Heart left ventricle (tissue), 16 donors: ENCODE results near the gene RND3. TPM values are rescaled to one million over a fixed set of nuclear protein-coding genes. Genes with fewer than 3 reads are reported as not detected.

ENCODE experiments used
- ATAC-seq, 4 donors: fragments of 200-7000 bp; cut with Tn5 transposase; one replicate each; pipeline ENCODE4 v1.9.1; 2020 to 2022; ENCODE audit warnings: moderate library complexity in 4 of 4, mild to moderate bottlenecking in 3 of 4, moderate number of reproducible peaks in 1 of 4
- DNase-seq, 5 donors: peaks; one replicate each; pipeline ENCODE4 v3.0.0-alpha.2; 2020
- H3K27ac ChIP-seq, 12 donors: fragments of 200-600 bp; sonication (generic) in 4 of 12; one replicate each; pipeline versions ENCODE4 v1.5.0 to v1.8.0; 2016 to 2022; ENCODE audit warnings: mild to moderate bottlenecking in 2 of 12
- H3K27me3 ChIP-seq, 9 donors: fragments of 200-600 bp; sonication (generic) in 2 of 9; one replicate each; pipeline versions ENCODE4 v1.5.1 to v1.8.0; 2016 to 2022; ENCODE audit warnings: mild to moderate bottlenecking in 3 of 9
- H3K36me3 ChIP-seq, 9 donors: fragments of 200-600 bp; sonication (generic) in 2 of 9; one replicate each; pipeline versions ENCODE4 v1.5.0 to v1.8.0; 2018 to 2022; ENCODE audit warnings: mild to moderate bottlenecking in 2 of 9
- H3K4me1 ChIP-seq, 12 donors: fragments of 200-600 bp; sonication (generic) in 4 of 12; one replicate each; pipeline versions ENCODE4 v1.5.0 to v1.8.0; 2016 to 2022; ENCODE audit warnings: mild to moderate bottlenecking in 3 of 12
- H3K4me3 ChIP-seq, 12 donors: fragments of 200-600 bp; sonication (generic) in 4 of 12; one replicate each; pipeline versions ENCODE4 v1.5.0 to v1.8.0; 2017 to 2022; ENCODE audit warnings: mild to moderate bottlenecking in 9 of 12, moderate library complexity in 4 of 12
- H3K9me3 ChIP-seq, 12 donors: fragments of 200-600 bp; sonication (generic) in 4 of 12; one replicate each; pipeline versions ENCODE4 v1.5.0 to v1.8.0; 2016 to 2022; ENCODE audit warnings: mild to moderate bottlenecking in 1 of 12
- CTCF ChIP-seq, 12 donors: fragments of 200-600 bp; sonication (generic) in 4 of 12; IDR thresholded peaks; one replicate each; pipeline versions ENCODE4 v1.5.0 to v1.8.0; 2018 to 2022; ENCODE audit warnings: antibody characterized with exemption in 12 of 12, mild to moderate bottlenecking in 5 of 12
- POLR2A ChIP-seq, 2 donors: fragments of 450-650 bp; IDR thresholded peaks; one replicate each; pipeline ENCODE4 v1.6.1; 2017; ENCODE audit warnings: antibody characterized with exemption in 2 of 2, mild to moderate bottlenecking in 2 of 2, moderate library complexity in 2 of 2
- WGBS, 4 donors: extraction: QIAGEN DNeasy Blood & Tissue Kit in 2 of 4; methylation state at CpG; one replicate each; pipeline versions ENCODE4 v1.1.5 to v1.1.7; 2013 to 2018; 5-methylcytosine and 5-hydroxymethylcytosine counted together
- intact Hi-C, 10 donors: fragments of 100-400 bp; cut with DNase I; formaldehyde crosslinking; loops; one replicate each; pipeline versions ENCODE4 v1.11.1 to v1.14.2; 2022
- polyA plus RNA-seq, 2 donors: library from polyadenylated mRNA; stranded (reverse); fragments of 200-250 nt; gene quantifications; one replicate each; pipeline ENCODE4 v1.2.3, GENCODE V29; 2013
- total RNA-seq, 9 donors: library from RNA; depleted of rRNA in 2 of 9; stranded (reverse); fragments of >200 nt in 2 of 9; fragmentation: NEBNext Ultra II Directional in 3 of 9; extraction: Animal tissue kit (Norgen Biotek cat#: 25700) in 3 of 9; gene quantifications; one replicate each; pipeline versions ENCODE4 v1.1.0 to v1.2.4, GENCODE V29; 2016 to 2023
- donor health status: ischemic (EF 13 %, LVEDD 7.1; RV severe dilation, severe dysfunction).
- donor health status: healthy with polysubstance abuse.
- donor health status: DM: no; HTN: yes; CAD: no.
- donor health status: DM: no; HTN: no; CAD: no.
- donor health status: ischemic (EF 25% LVEDD 6.9; RV normal size, moderate dysfunction).
- donor health status: ischemic (EF 25% LVEDD 5.7; RV mildly dilated, moderate dysfunction).
- donor health status: healthy.
- donor health status: DM: yes; HTN: yes; CAD: no.
- donor health status: ischemic (EF 35%, LVEDD 5.7; RV mildly dilated, moderate dysfunction).
- donor health status: nonischemic (EF 11% LVEDD 7.7; RV severe dilation, severe dysfunction).
- donor health status: DM: yes; HTN: yes; CAD: no.
- donor health status: PGD.
- donor health status: ischemic (EF 29% LVEDD 5.4; RV normal size, mild dysfunction).
- donor health status: nonischemic (EF 23%, LVEDD 6.1; RV moderate dilation, normal function).

The RND3 gene
- total and polyA plus RNA-seq, 11 donors, result 16.8 to 40.1 (median 30.2) TPM

GRCh38 chr2:150441226-150441625, 46.2 kb downstream of the RND3 start:
- 70 to 85% (median 75%) methylated on average over 2 of the region's 2 CpGs for WGBS, 4 donors
- H3K27me3 ChIP-seq, result no peaks in the 10 kb centered on the region
- DNase-seq (no peak), ATAC-seq (no peak)
- H3K27ac ChIP-seq, result no peak overlapping the region
- no peak overlapping the region for H3K4me3 ChIP-seq
- intact Hi-C loops, result no loop called here
- no peaks in the 10 kb centered on the region for H3K9me3 ChIP-seq
- H3K36me3 ChIP-seq, result no peaks in the 10 kb centered on the region
- no peaks in the 10 kb centered on the region for H3K4me1 ChIP-seq
- TF ChIP-seq POLR2A (IDR thresholded peaks at IDR 0.05), result no peak
- no peak for TF ChIP-seq CTCF (IDR thresholded peaks at IDR 0.05)

DNA sequence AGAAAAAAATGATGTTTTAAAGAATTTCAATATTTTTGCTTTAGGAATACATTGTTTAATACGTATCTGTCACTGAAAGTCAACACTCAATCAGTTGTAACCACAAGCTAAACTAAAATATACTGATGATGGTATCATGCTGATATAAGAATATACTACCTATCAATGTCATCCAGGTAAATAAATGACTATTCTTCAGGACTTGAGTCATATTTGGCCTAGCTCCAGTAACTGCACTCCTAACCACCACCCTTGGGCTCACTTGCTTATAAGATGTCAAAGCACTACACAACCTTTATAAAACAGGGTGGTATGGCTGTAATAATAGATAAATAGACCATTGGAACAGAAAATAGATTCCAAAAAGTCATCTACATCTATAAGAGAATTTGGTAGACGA, 48.8 kb downstream of the RND3 start:
- no peaks in the 10 kb centered on the region for H3K27me3 ChIP-seq
- DNase-seq (no peak), ATAC-seq (no peak)
- H3K9me3 ChIP-seq, result no peaks in the 10 kb centered on the region
- WGBS, 4 donors, result 90 to 97% (median 92%) methylated on average over 2 of the region's 2 CpGs
- H3K4me1 ChIP-seq, result no peaks in the 10 kb centered on the region
- no peak overlapping the region for H3K27ac ChIP-seq
- intact Hi-C loops, result no loop called here
- TF ChIP-seq POLR2A (IDR thresholded peaks at IDR 0.05) (no peak), CTCF (IDR thresholded peaks at IDR 0.05) (no peak)
- no peaks in the 10 kb centered on the region for H3K36me3 ChIP-seq
- H3K4me3 ChIP-seq, result no peak overlapping the region

DNA sequence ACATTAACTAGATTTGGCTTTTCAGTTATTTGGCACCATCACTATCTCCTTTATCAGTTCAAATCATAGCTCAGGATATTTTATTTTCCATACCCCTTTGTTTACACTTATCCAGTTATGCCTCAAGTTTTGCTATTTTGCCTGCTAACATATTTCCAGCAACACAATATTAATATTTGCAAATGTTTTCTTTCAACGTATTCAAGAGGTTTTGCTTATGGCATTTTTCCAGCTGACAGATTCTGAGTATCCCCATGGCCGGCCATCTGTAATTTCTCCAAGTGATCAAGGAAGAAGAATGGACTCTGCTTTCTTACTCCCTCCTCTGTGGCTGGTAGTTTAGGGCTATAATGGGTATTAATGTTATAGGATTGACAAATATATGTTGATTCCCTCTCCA, 49.4 kb downstream of the RND3 start:
- Histone ChIP-seq H3K9me3 (no peaks in the 10 kb centered on the region), H3K27me3 (no peaks in the 10 kb centered on the region), H3K36me3 (no peaks in the 10 kb centered on the region), H3K27ac (no peak overlapping the region), H3K4me1 (no peaks in the 10 kb centered on the region), H3K4me3 (no peak overlapping the region)
- 73 to 81% (median 78%) methylated on average over 2 of the region's 2 CpGs for WGBS, 4 donors
- intact Hi-C loops, result no loop called here
- ATAC-seq, result no peak
- TF ChIP-seq CTCF (IDR thresholded peaks at IDR 0.05), result no peak
- no peak for TF ChIP-seq POLR2A (IDR thresholded peaks at IDR 0.05)
- DNase-seq, result no peak

- no peaks in the 10 kb centered on the region for H3K4me1 ChIP-seq
- DNase-seq (no peak), ATAC-seq (no peak)
- H3K36me3 ChIP-seq, result no peaks in the 10 kb centered on the region
- H3K4me3 ChIP-seq, result no peak overlapping the region
- intact Hi-C loops, result loop anchor here in 1 of 10 donors (2.0 kb wide), 1 partner anchor 19 kb away; no protein-coding TSS in a partner anchor
- no peak overlapping the region for H3K27ac ChIP-seq
- TF ChIP-seq CTCF (IDR thresholded peaks at IDR 0.05) (no peak), POLR2A (IDR thresholded peaks at IDR 0.05) (no peak)
- H3K9me3 ChIP-seq, result no peaks in the 10 kb centered on the region
- 72 to 84% (median 75%) methylated on average over 3 of the region's 3 CpGs for WGBS, 4 donors
- no peaks in the 10 kb centered on the region for H3K27me3 ChIP-seq
Measured at GRCh38 chr2:150432312-150432625, 55.2 kb downstream of the RND3 start.
